Pancreas (tissue), 10 donors: ENCODE measurements around the gene FHIP1B. TPM values are rescaled to one million over a fixed set of nuclear protein-coding genes. Genes with fewer than 3 reads are reported as not detected.
A peak's percentile ranks its signal among the peaks of the same experiment; 100 is the strongest.

Source experiments
- ATAC-seq, 4 donors: fragments of 200-7000 bp; cut with Tn5 transposase; one replicate each; pipeline versions ENCODE4 v1.8.0 to v1.9.1; 2020; ENCODE audit warnings: mild to moderate bottlenecking in 4 of 4, moderate library complexity in 4 of 4
- DNase-seq, 6 donors: peaks; one replicate each; pipeline ENCODE4 v3.0.0-alpha.2; 2020
- FAIRE-seq: peaks from 2 replicates; lab custom pipeline; 2012; peaks lifted over from hg19 to GRCh38; lab: Jason Lieb, UNC
- H3K27ac ChIP-seq, 4 donors: fragments of 200-600 bp; sonication (generic); 1 replicate in 3 of 4; 2 replicates in 1 of 4; pipeline versions ENCODE4 v1.5.0 to v1.8.0; 2020
- H3K27me3 ChIP-seq, 4 donors: fragments of 200-600 bp; one replicate each; pipeline ENCODE4 v1.8.0; 2021
- H3K36me3 ChIP-seq, 3 donors: fragments of 200-600 bp; sonication (generic) in 1 of 3; one replicate each; pipeline versions ENCODE4 v1.5.0 to v1.8.0; 2020 to 2021
- H3K4me1 ChIP-seq, 3 donors: fragments of 200-600 bp; one replicate each; pipeline ENCODE4 v1.8.0; 2021
- H3K4me3 ChIP-seq, 4 donors: fragments of 200-600 bp; sonication (generic) in 2 of 4; one replicate each; pipeline versions ENCODE4 v1.5.0 to v1.8.0; 2020 to 2021
- H3K9me3 ChIP-seq, 4 donors: fragments of 200-600 bp; one replicate each; pipeline ENCODE4 v1.8.0; 2021
- whole genome bisulfite sequencing, 2 donors: extraction: QIAGEN DNeasy Blood & Tissue Kit; methylation state at CpG; one replicate each; pipeline ENCODE4 v1.1.7; 2013; 5-methylcytosine and 5-hydroxymethylcytosine counted together
- intact Hi-C, 3 donors: fragments of 100-400 bp; cut with DNase I; formaldehyde crosslinking; loops; one replicate each; pipeline versions ENCODE4 v1.11.1 to v1.14.2; 2022
- polyA plus RNA-seq, 2 donors: library from polyadenylated mRNA; stranded (reverse); fragments of 200-250 nt; gene quantifications; one replicate each; pipeline ENCODE4 v1.2.3, GENCODE V29; 2013
- total RNA-seq, 6 donors: library from RNA; stranded (reverse); fragmentation: NEBNext Ultra II Directional in 4 of 6; extraction: Animal tissue kit (Norgen Biotek cat#: 25700) in 4 of 6; gene quantifications; one replicate each; pipeline versions ENCODE4 v1.2.1 to v1.2.4, GENCODE V29; 2021 to 2023
- TF ChIP-seq, protein P1 (sequence below), 4 donors: fragments of 200-600 bp; sonication (generic) in 3 of 4; IDR thresholded peaks; one replicate each; pipeline versions ENCODE4 v1.5.0 to v1.8.0; 2021; ENCODE audit warnings: antibody characterized with exemption in 4 of 4
- donor health status: healthy with polysubstance abuse.
- donor health status: DM: no; HTN: no; CAD: no; lungs with moderate emphysema.
- donor health status: DM: no; HTN: no; CAD: no.
- donor health status: control.
- donor health status: control.
- donor health status: Bipolar disorder and iron deficiency.
- donor health status: DM: yes; HTN: yes; CAD: no.
- donor health status: DM: no; HTN: no; CAD: no.
- donor health status: DM: no; HTN: no; CAD: no.
- donor health status: DM: yes; HTN: yes; CAD: no.

Gene FHIP1B
- total and polyA plus RNA-seq, 8 donors: 13.0 to 82.9 (median 19.6) TPM

DNA sequence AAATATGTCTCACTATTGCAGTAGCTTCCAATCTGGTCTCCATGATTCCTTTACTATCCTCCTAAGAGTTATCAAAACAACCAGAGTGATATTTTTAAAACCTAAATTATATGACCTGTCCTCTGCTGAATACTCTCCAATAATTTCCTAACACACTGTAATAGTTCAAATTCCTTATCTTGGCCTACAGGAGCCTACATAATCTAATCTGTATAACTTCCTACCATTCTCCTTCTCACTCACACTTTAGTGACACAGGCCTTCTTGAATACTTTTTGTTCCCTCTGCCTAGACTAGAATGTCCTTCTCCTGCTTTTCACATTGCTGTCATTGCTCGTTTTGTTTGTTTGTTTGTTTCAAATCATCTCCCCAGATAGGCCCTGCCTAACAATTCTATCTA lies 9.4 kb downstream of the FHIP1B start:
- H3K9me3 ChIP-seq: no peaks in the 10 kb centered on the region
- DNase-seq (no peak), ATAC-seq (no peak), FAIRE-seq (no peak)
- no peaks in the 10 kb centered on the region for H3K4me1 ChIP-seq
- WGBS, 2 donors: 46 to 47% methylated on average over 1 of the region's 1 CpG
- TF ChIP-seq, protein P1, sequence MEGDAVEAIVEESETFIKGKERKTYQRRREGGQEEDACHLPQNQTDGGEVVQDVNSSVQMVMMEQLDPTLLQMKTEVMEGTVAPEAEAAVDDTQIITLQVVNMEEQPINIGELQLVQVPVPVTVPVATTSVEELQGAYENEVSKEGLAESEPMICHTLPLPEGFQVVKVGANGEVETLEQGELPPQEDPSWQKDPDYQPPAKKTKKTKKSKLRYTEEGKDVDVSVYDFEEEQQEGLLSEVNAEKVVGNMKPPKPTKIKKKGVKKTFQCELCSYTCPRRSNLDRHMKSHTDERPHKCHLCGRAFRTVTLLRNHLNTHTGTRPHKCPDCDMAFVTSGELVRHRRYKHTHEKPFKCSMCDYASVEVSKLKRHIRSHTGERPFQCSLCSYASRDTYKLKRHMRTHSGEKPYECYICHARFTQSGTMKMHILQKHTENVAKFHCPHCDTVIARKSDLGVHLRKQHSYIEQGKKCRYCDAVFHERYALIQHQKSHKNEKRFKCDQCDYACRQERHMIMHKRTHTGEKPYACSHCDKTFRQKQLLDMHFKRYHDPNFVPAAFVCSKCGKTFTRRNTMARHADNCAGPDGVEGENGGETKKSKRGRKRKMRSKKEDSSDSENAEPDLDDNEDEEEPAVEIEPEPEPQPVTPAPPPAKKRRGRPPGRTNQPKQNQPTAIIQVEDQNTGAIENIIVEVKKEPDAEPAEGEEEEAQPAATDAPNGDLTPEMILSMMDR (IDR thresholded peaks at IDR 0.05): no peak
- H3K4me3 ChIP-seq: no peak overlapping the region
- peaks cover 0 to 19% (median 10%) of the 10 kb centered on the region in 3 donors for H3K36me3 ChIP-seq
- intact Hi-C loops: no loop called here
- no peaks in the 10 kb centered on the region for H3K27me3 ChIP-seq
- no peak overlapping the region for H3K27ac ChIP-seq

DNA sequence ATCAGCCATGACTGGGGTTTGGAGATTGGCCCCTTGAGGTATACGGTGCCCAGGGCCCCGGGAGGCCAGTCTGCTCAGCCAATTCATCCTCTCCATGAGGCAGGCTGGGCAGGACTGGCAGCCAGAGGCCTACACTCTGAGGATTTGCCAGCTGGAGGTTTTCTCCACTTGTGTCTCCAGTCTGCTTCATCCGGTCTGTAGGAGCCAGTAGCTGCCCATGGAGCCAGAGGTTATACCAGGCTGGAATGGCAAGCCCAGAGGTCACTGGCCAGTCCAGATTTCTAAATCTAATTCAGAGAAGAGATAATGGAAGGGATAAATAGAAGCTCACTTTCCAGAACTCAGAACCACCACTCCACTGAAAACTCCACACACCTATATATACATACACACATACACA lies 10.0 kb downstream of the FHIP1B start:
- DNase-seq (no peak), FAIRE-seq (no peak), ATAC-seq (no peak)
- TF ChIP-seq, protein P1 (IDR thresholded peaks at IDR 0.05): no peak
- Histone ChIP-seq H3K36me3 (peaks cover 0 to 22% (median 10%) of the 10 kb centered on the region in 3 donors), H3K4me1 (no peaks in the 10 kb centered on the region), H3K27me3 (no peaks in the 10 kb centered on the region), H3K4me3 (no peak overlapping the region), H3K9me3 (no peaks in the 10 kb centered on the region), H3K27ac (no peak overlapping the region)
- 90 to 94% methylated on average over 3 of the region's 3 CpGs for WGBS, 2 donors
- intact Hi-C loops: no loop called here

DNA sequence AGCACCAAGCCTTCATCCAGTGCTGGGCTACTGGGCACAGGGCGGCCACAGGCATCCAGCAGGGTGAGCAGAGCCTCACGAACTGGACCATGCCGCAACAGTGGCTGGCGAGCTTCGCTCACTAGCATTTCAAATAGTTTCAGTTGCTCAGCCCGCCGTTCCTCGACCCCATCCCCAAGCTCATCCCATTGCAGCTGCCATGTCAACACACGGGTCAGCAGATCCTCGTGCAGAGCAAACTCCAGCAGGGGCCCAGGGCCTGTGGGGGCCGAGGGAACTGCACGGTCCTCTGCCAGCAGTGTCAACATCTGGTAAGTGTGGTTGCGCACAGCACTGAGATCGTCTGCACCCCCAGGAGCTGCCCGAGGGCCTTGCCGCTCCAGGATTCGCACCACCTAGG lies 10.6 kb downstream of the FHIP1B start:
- TF ChIP-seq, protein P1 (IDR thresholded peaks at IDR 0.05): no peak
- DNase-seq: peak in 1 of 6 donors; percentile 44
- FAIRE-seq: no peak
- intact Hi-C loops: no loop called here
- no peak overlapping the region for H3K4me3 ChIP-seq
- no peaks in the 10 kb centered on the region for H3K27me3 ChIP-seq
- no peaks in the 10 kb centered on the region for H3K4me1 ChIP-seq
- no peak overlapping the region for H3K27ac ChIP-seq
- peaks cover 0 to 26% (median 10%) of the 10 kb centered on the region in 3 donors for H3K36me3 ChIP-seq
- WGBS, 2 donors: 91 to 94% methylated on average over 15 to 17 of the region's 17 CpGs
- ATAC-seq: no peak
- no peaks in the 10 kb centered on the region for H3K9me3 ChIP-seq

DNA sequence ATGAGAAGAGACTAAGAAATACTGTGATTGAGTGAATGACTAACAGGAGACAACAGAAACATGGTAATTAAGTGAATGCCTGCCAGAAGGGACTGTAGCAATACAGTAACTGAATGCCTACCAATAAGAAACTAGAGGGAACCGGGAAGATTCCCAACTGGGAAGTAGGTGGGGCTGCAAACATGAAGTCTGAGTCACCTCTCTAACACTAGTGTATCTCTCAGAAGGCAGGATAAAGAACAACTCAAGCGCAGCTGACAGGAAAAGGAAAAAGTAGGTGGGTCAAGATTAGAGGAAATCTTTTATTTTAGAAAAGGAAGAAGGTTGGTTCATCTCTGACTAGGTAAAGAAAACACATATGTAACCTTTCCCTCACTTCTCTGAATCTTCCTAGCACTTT lies 15.1 kb downstream of the FHIP1B start:
- no peak for DNase-seq
- H3K36me3 ChIP-seq: peaks cover 0 to 57% (median 12%) of the 10 kb centered on the region in 3 donors

DNA sequence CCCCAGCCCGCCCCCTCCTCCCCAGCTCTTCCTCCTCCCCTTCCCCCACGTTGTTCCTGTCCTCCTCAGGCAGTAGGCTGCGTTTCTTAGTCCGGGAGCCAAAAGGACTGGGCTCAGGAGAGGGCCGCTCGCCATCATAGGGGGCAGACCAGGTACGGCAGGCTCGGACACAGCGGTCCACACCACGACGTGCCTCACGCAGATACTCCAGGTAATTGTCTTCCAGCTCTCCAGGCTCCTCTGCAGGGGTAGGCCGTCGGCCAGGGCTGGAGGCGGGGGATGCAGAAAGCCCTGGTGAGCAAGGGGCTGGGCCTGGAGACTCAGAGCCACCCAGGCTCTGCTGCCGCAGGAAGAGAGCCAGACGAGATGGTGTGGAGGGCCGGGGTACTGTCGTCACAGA lies 16.7 kb downstream of the FHIP1B start:
- FAIRE-seq: no peak
- Histone ChIP-seq H3K4me1 (no peaks in the 10 kb centered on the region), H3K27ac (no peak overlapping the region), H3K9me3 (no peaks in the 10 kb centered on the region), H3K27me3 (no peaks in the 10 kb centered on the region), H3K36me3 (peaks cover 0 to 48% (median 12%) of the 10 kb centered on the region in 3 donors), H3K4me3 (no peak overlapping the region)
- intact Hi-C loops: no loop called here
- peak in 1 of 6 donors; percentile 54 for DNase-seq
- TF ChIP-seq, protein P1 (IDR thresholded peaks at IDR 0.05): no peak
- ATAC-seq: no peak
- WGBS, 2 donors: 88 to 91% methylated on average over 19 of the region's 19 CpGs

More for the DNA sequence above, 15.1 kb downstream of the FHIP1B start:
- Histone ChIP-seq H3K27ac (no peak overlapping the region), H3K4me3 (no peak overlapping the region), H3K9me3 (no peaks in the 10 kb centered on the region), H3K27me3 (no peaks in the 10 kb centered on the region), H3K4me1 (no peaks in the 10 kb centered on the region)
- ATAC-seq: peak in 2 of 4 donors; percentile 63 to 86
- WGBS, 2 donors: 58 to 63% methylated on average over 2 of the region's 2 CpGs
- TF ChIP-seq, protein P1 (IDR thresholded peaks at IDR 0.05): no peak
- intact Hi-C loops: no loop called here
- FAIRE-seq: no peak
